Measurements from ENCODE around the gene MARK3.
A peak's percentile ranks its signal among the peaks of the same experiment; 100 is the strongest.

MARK3 gene

GRCh38 chr14:103396463-103396862 lies 11.2 kb downstream of the MARK3 start:
- no peak overlapping the region for H3K27ac ChIP-seq (ENCODE audit: low read depth, low read length)
- peaks cover 72% of the 10 kb centered on the region for H3K4me1 ChIP-seq (ENCODE audit: control insufficient read depth, insufficient read depth, low read length, unreplicated experiment)
- H3K4me3 ChIP-seq (ENCODE audit: low read depth, low read length): no peak overlapping the region
- no peak overlapping the region for H2AFZ ChIP-seq (ENCODE audit: low read length, unreplicated experiment)
- H3K79me2 ChIP-seq (ENCODE audit: control insufficient read depth, insufficient read depth, low read length, unreplicated experiment): peaks cover 95% of the 10 kb centered on the region
- no peaks in the 10 kb centered on the region for H3K36me3 ChIP-seq (ENCODE audit: insufficient read depth, low read length)
- H3K27me3 ChIP-seq (ENCODE audit: insufficient read depth, low read length): no peaks in the 10 kb centered on the region

GRCh38 chr14:103398427-103399195 lies 13.4 kb downstream of the MARK3 start:
- Histone ChIP-seq H3K27ac (ENCODE audit: low read depth, low read length) (peak overlapping the region; percentile 60), H2AFZ (ENCODE audit: low read length, unreplicated experiment) (no peak overlapping the region), H3K4me1 (ENCODE audit: control insufficient read depth, insufficient read depth, low read length, unreplicated experiment) (peaks cover 77% of the 10 kb centered on the region), H3K4me3 (ENCODE audit: low read depth, low read length) (peak overlapping the region; percentile 36), H3K27me3 (ENCODE audit: insufficient read depth, low read length) (no peaks in the 10 kb centered on the region), H3K36me3 (ENCODE audit: insufficient read depth, low read length) (no peaks in the 10 kb centered on the region), H3K79me2 (ENCODE audit: control insufficient read depth, insufficient read depth, low read length, unreplicated experiment) (peaks cover 97% of the 10 kb centered on the region)

- Histone ChIP-seq H3K4me3 (ENCODE audit: low read depth, low read length) (no peak overlapping the region), H3K36me3 (ENCODE audit: insufficient read depth, low read length) (peaks cover 3% of the 10 kb centered on the region; the same call in 1 of the 2 replicates), H3K27me3 (ENCODE audit: insufficient read depth, low read length) (no peaks in the 10 kb centered on the region), H3K79me2 (ENCODE audit: control insufficient read depth, insufficient read depth, low read length, unreplicated experiment) (peaks cover 94% of the 10 kb centered on the region), H2AFZ (ENCODE audit: low read length, unreplicated experiment) (no peak overlapping the region), H3K27ac (ENCODE audit: low read depth, low read length) (no peak overlapping the region; the same call in 1 of the 2 replicates), H3K4me1 (ENCODE audit: control insufficient read depth, insufficient read depth, low read length, unreplicated experiment) (peaks cover 71% of the 10 kb centered on the region)
Observed at GRCh38 chr14:103400537-103400936, 15.3 kb downstream of the MARK3 start.

GRCh38 chr14:103401223-103402214 lies 16.3 kb downstream of the MARK3 start:
- H3K4me1 ChIP-seq (ENCODE audit: control insufficient read depth, insufficient read depth, low read length, unreplicated experiment): peaks cover 63% of the 10 kb centered on the region
- H3K4me3 ChIP-seq (ENCODE audit: low read depth, low read length): peak overlapping the region; percentile 44
- no peaks in the 10 kb centered on the region for H3K27me3 ChIP-seq (ENCODE audit: insufficient read depth, low read length)
- H3K36me3 ChIP-seq (ENCODE audit: insufficient read depth, low read length): peaks cover 3% of the 10 kb centered on the region; the same call in 1 of the 2 replicates
- peak overlapping the region; percentile 88 for H3K27ac ChIP-seq (ENCODE audit: low read depth, low read length)
- H2AFZ ChIP-seq (ENCODE audit: low read length, unreplicated experiment): no peak overlapping the region
- H3K79me2 ChIP-seq (ENCODE audit: control insufficient read depth, insufficient read depth, low read length, unreplicated experiment): peaks cover 90% of the 10 kb centered on the region

GRCh38 chr14:103402695-103403094 lies 17.5 kb downstream of the MARK3 start:
- peaks cover 62% of the 10 kb centered on the region for H3K4me1 ChIP-seq (ENCODE audit: control insufficient read depth, insufficient read depth, low read length, unreplicated experiment)
- peak overlapping the region; percentile 88 for H3K27ac ChIP-seq (ENCODE audit: low read depth, low read length)
- H2AFZ ChIP-seq (ENCODE audit: low read length, unreplicated experiment): no peak overlapping the region
- peaks cover 86% of the 10 kb centered on the region for H3K79me2 ChIP-seq (ENCODE audit: control insufficient read depth, insufficient read depth, low read length, unreplicated experiment)
- H3K36me3 ChIP-seq (ENCODE audit: insufficient read depth, low read length): peaks cover 3% of the 10 kb centered on the region; the same call in 1 of the 2 replicates
- peak overlapping the region; percentile 30; the same call in 1 of the 2 replicates for H3K4me3 ChIP-seq (ENCODE audit: low read depth, low read length)
- no peaks in the 10 kb centered on the region for H3K27me3 ChIP-seq (ENCODE audit: insufficient read depth, low read length)

GRCh38 chr14:103404032-103404918 lies 19.1 kb downstream of the MARK3 start:
- peaks cover 47% of the 10 kb centered on the region for H3K4me1 ChIP-seq (ENCODE audit: control insufficient read depth, insufficient read depth, low read length, unreplicated experiment)
- H3K27me3 ChIP-seq (ENCODE audit: insufficient read depth, low read length): no peaks in the 10 kb centered on the region
- H3K4me3 ChIP-seq (ENCODE audit: low read depth, low read length): peak overlapping the region; percentile 59
- peaks cover 85% of the 10 kb centered on the region for H3K79me2 ChIP-seq (ENCODE audit: control insufficient read depth, insufficient read depth, low read length, unreplicated experiment)
- H3K27ac ChIP-seq (ENCODE audit: low read depth, low read length): peak overlapping the region; percentile 45
- peaks cover 3% of the 10 kb centered on the region; the same call in 1 of the 2 replicates for H3K36me3 ChIP-seq (ENCODE audit: insufficient read depth, low read length)
- no peak overlapping the region for H2AFZ ChIP-seq (ENCODE audit: low read length, unreplicated experiment)

- Histone ChIP-seq H2AFZ (ENCODE audit: low read length, unreplicated experiment) (no peak overlapping the region), H3K79me2 (ENCODE audit: control insufficient read depth, insufficient read depth, low read length, unreplicated experiment) (peaks cover 84% of the 10 kb centered on the region), H3K36me3 (ENCODE audit: insufficient read depth, low read length) (peaks cover 3% of the 10 kb centered on the region; the same call in 1 of the 2 replicates), H3K27ac (ENCODE audit: low read depth, low read length) (no peak overlapping the region), H3K27me3 (ENCODE audit: insufficient read depth, low read length) (no peaks in the 10 kb centered on the region), H3K4me3 (ENCODE audit: low read depth, low read length) (no peak overlapping the region), H3K4me1 (ENCODE audit: control insufficient read depth, insufficient read depth, low read length, unreplicated experiment) (peaks cover 47% of the 10 kb centered on the region)
Observed at GRCh38 chr14:103404920-103405319, 19.7 kb downstream of the MARK3 start.

- H3K79me2 ChIP-seq (ENCODE audit: control insufficient read depth, insufficient read depth, low read length, unreplicated experiment): peaks cover 79% of the 10 kb centered on the region
- H3K27ac ChIP-seq (ENCODE audit: low read depth, low read length): no peak overlapping the region
- peaks cover 12% of the 10 kb centered on the region for H3K4me1 ChIP-seq (ENCODE audit: control insufficient read depth, insufficient read depth, low read length, unreplicated experiment)
- peaks cover 7% of the 10 kb centered on the region; the same call in 1 of the 2 replicates for H3K36me3 ChIP-seq (ENCODE audit: insufficient read depth, low read length)
- H3K27me3 ChIP-seq (ENCODE audit: insufficient read depth, low read length): no peaks in the 10 kb centered on the region
- H3K4me3 ChIP-seq (ENCODE audit: low read depth, low read length): no peak overlapping the region
- H2AFZ ChIP-seq (ENCODE audit: low read length, unreplicated experiment): no peak overlapping the region
Observed at GRCh38 chr14:103408491-103409155, 23.4 kb downstream of the MARK3 start.

- Histone ChIP-seq H3K36me3 (ENCODE audit: insufficient read depth, low read length) (peaks cover 12% of the 10 kb centered on the region), H3K27me3 (ENCODE audit: insufficient read depth, low read length) (no peaks in the 10 kb centered on the region), H3K27ac (ENCODE audit: low read depth, low read length) (peak overlapping the region; percentile 85), H2AFZ (ENCODE audit: low read length, unreplicated experiment) (no peak overlapping the region), H3K79me2 (ENCODE audit: control insufficient read depth, insufficient read depth, low read length, unreplicated experiment) (peaks cover 80% of the 10 kb centered on the region), H3K4me3 (ENCODE audit: low read depth, low read length) (0 out of 2 replicates have a peak overlapping the region, but pooled peaks have one; percentile 15), H3K4me1 (ENCODE audit: control insufficient read depth, insufficient read depth, low read length, unreplicated experiment) (peaks cover 32% of the 10 kb centered on the region)
Observed at GRCh38 chr14:103416916-103417315, 31.7 kb downstream of the MARK3 start.
